ENCODE measurements around the gene EPB41L5. TPM values are rescaled to one million over a fixed set of nuclear protein-coding genes. Genes with fewer than 3 reads are reported as not detected.
A peak's percentile ranks its signal among the peaks of the same experiment; 100 is the strongest.

The EPB41L5 gene
- total and polyA plus RNA-seq, 9 of the 15 experiments (the other 6 are each of a cell fraction or from before 2014, with no cell fraction given) = 2.3 to 14.1 (median 8.2) TPM

- no peak for TF ChIP-seq RREB1 (CRISPR knock-in tag; IDR thresholded peaks at IDR 0.05)
- TF ChIP-seq MXI1 (IDR thresholded peaks at IDR 0.05; ENCODE audit: low read depth, low read length) = no peak
- TF ChIP-seq MAZ (CRISPR knock-in tag; conservative IDR thresholded peaks at IDR 0.05 in 1 of 2, IDR thresholded peaks at IDR 0.05 in 1 of 2) = peak in 1 of 2 experiments; percentile 44; a peak in 1 of 4 replicates
- TF ChIP-seq ZBTB34 (CRISPR knock-in tag; IDR thresholded peaks at IDR 0.05) = no peak
- TF ChIP-seq E2F6 (IDR thresholded peaks at IDR 0.05; ENCODE audit: borderline replicate concordance in 1 of 2, extremely low read depth in 1 of 2, insufficient read depth in 1 of 2, insufficient read length in 1 of 2, low read depth in 1 of 2, low read length in 1 of 2, poor library complexity in 1 of 2, severe bottlenecking in 1 of 2) = no peak
- no peak for TF ChIP-seq RCOR1 (IDR thresholded peaks at IDR 0.05; ENCODE audit: borderline replicate concordance in 1 of 2, low read depth in 2 of 2, low read length in 2 of 2)
- no peak for TF ChIP-seq PTBP1 (IDR thresholded peaks at IDR 0.05; ENCODE audit: low read depth, low read length)
- no peak for TF ChIP-seq TFE3 (CRISPR knock-in tag; IDR thresholded peaks at IDR 0.05)
- no peak for TF ChIP-seq CBFA2T2 (conservative IDR thresholded peaks at IDR 0.05)
- no peak for TF ChIP-seq RBFOX2 (IDR thresholded peaks at IDR 0.05; ENCODE audit: low read depth, low read length)
- TF ChIP-seq DDX20 (tag; IDR thresholded peaks at IDR 0.05; ENCODE audit: low read depth) = no peak
- no peak for TF ChIP-seq ZNF668 (CRISPR knock-in tag; IDR thresholded peaks at IDR 0.05)
- no peak for TF ChIP-seq ZFPM2 (CRISPR knock-in tag; IDR thresholded peaks at IDR 0.05)
- TF ChIP-seq MBD1 (CRISPR knock-in tag; IDR thresholded peaks at IDR 0.05) = no peak
- no peak for TF ChIP-seq KAT2B (IDR thresholded peaks at IDR 0.05; ENCODE audit: low read depth, low read length)
Measured at GRCh38 chr2:120177001-120177621, 164.2 kb downstream of the EPB41L5 start (continued).
